Bladder microvascular endothelial cell (primary cell): Measurements from ENCODE around the gene HS3ST1. TPM values are rescaled to one million over a fixed set of nuclear protein-coding genes. Genes with fewer than 3 reads are reported as not detected.

ENCODE experiments used
- total RNA-seq: library from RNA; depleted of rRNA; stranded (reverse); fragments of >200 nt; gene quantifications from 2 replicates; pipeline ENCODE4 v1.2.3, GENCODE V29; 2014

The HS3ST1 gene
- total RNA-seq, result 0.16 and 1.1 TPM in 2 replicates

DNA sequence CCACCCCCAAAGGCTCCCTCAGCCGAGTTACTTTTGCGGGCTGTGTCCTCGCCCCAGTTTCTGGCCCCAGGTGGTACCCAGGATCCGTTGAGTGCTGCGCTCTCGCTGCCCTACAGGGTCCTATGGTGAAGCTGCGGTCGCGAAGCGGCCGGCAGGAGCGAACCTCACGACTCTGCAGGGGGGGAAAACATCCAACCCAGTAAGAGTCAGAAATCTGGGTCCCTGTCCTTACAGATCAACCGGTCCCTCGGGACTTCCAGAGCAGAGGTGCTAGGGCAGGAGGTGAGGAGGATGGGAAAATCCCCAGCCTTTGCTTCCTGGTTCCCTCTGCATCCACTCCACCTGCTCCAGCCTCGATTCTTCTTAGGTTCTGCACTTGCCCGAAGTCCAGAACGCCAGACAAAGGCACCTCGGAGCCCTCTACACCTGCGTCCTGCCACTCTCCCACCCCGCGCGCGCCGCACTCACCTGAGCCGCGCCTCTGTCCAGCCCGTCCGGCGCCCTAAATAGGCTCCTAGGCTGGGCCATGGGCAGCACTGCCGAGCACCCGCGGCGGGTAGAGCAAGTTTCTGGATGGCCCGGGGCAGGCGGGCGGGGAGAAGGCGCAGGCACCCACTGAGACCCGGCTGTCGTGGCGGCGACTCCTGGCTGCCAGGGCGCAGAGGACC is at the start of gene HS3ST1:
Gene HS3ST1, minus strand, starts transcription at position 664 of the 668 bp plus-strand sequence. CDS start 28,889 bp downstream, outside the sequence.

